Skeletal muscle cell (primary cell): ENCODE data around the gene ZDHHC7.
"Not testable (repeated sequence)": the region's sequence is repeated elsewhere in the genome, so short reads cannot be mapped to it uniquely, and the experiment has no call there.

Source experiments
- DNase-seq: peaks from one replicate; pipeline ENCODE4 v3.0.0-alpha.2; 2010; ENCODE audit warnings: low read depth
- H3K4me3 ChIP-seq: 2 replicates; pipeline ENCODE4 v1.5.1; 2011; ENCODE audit warnings: low read depth, mild to moderate bottlenecking, control low read depth, low read length, moderate library complexity

Gene ZDHHC7

GRCh38 chr16:84952335-84953189 lies 58.8 kb downstream of the ZDHHC7 start:
- no peak overlapping the region for H3K4me3 ChIP-seq
- no peak for DNase-seq

GRCh38 chr16:84950906-84951305 lies 60.4 kb downstream of the ZDHHC7 start:
- no peak overlapping the region for H3K4me3 ChIP-seq
- DNase-seq, result no peak

- H3K4me3 ChIP-seq, result no peak overlapping the region
- no peak for DNase-seq
Measured at GRCh38 chr16:84949772-84950436, 61.4 kb downstream of the ZDHHC7 start.

GRCh38 chr16:84948851-84949610 lies 62.3 kb downstream of the ZDHHC7 start:
- no peak overlapping the region for H3K4me3 ChIP-seq
- DNase-seq, result no peak

DNA sequence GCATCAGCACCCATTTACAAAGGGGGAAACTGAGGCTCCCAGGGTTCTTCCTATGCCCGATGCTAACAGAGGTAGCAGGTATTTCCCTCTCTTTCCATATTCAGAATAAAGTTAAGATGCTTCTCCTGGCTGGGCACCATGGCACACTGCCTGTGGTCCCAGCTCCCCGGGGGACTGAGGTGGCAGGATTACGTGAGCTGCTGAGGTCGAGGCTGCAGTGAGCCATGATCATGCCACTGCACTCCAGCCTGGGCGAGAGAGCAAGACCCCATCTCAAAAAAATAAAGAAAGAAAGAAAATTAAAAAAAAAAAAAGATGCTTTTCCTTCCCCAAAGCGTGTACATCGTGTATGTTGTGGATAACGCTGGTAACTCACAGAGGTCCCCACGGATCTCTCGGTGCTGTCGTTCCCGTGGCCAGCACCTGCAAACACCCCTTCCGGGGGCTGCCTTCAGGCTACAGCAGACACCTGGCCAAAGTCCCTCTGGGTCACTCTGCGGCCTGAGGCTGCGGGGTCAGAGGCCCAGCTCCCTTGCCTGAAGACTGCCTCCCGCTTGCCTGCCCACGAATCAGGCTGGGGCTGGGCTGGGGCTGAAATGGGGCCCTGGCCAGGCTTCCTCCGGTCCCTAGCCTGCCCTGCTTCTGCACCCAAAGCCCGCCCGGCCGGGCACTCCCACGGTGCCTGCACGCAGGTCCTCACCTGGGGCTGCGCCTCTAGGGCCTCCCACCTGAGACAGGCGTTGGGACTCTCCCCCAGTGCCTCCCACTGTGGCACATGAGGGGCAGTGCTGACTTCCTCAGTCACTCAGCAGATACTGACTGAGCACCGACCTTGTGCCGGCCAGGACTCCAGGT lies 63.1 kb downstream of the ZDHHC7 start:
- H3K4me3 ChIP-seq, result no peak overlapping the region
- DNase-seq, result no peak

DNA sequence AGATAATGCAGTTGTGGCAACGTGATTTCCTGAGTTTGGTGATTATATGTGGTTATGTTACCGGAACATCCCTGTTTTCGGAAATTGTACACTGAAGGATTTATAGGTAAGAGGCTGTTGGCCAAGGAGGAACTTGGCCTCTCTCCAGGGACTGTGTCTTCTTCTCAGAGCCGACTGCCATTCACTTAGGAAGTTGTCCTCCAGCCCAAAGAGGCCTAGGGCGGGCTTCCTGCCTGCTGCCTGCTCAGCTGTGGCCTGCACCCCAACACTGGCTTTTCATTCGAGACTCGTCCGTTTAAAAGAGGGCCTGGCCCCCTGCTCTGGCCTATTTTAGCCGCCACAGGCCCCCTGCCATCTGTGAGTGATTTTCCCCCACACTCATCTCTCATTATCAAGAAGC lies 64.3 kb downstream of the ZDHHC7 start:
- H3K4me3 ChIP-seq, result no peak overlapping the region
- DNase-seq, result no peak

GRCh38 chr16:84943620-84944019 lies 67.7 kb downstream of the ZDHHC7 start:
- no peak for DNase-seq
- H3K4me3 ChIP-seq, result no peak overlapping the region

DNA sequence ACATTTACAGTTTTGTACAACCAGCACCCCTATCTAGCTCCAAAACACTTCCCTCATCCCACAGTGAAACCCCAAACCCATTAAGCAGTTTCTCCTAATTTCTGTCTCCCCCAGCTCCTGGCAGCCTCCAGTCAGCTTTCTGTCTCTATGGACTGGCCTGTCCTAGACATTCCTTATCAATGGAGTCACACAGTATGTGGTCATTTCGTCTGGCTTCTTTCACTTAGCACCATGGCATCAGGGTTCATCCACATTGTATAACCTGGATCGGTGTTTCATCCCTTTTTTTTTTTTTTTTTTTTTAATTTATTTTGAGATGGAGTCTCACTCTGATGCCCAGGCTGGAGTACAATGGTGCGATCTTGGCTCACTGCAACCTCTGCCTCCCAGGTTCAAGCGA lies 68.5 kb downstream of the ZDHHC7 start:
- H3K4me3 ChIP-seq, result no peak overlapping the region
- DNase-seq, result no peak

DNA sequence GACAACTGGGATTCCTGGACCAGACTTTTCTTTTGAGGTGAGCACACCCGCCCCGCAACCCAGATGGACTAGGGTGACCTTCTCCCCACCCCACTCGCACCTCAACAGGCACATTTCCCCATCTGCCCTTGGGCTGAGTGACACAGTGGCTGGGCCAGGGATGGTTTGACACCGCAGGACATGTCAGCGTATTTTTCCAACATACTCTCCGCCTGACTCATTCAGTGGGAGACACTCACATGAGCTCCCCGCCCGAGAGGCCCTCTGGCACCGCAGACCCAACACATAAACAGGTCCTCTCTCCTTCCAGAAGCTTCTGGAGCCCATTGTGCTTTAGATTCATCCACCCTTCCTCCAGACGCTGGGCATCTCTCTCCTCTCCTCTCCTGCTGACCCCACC lies 69.4 kb downstream of the ZDHHC7 start:
- DNase-seq, result no peak
- no peak overlapping the region for H3K4me3 ChIP-seq

- H3K4me3 ChIP-seq, result no peak overlapping the region
- no peak for DNase-seq
Measured at GRCh38 chr16:84940670-84941551, 70.4 kb downstream of the ZDHHC7 start.

- not testable (repeated sequence) for H3K4me3 ChIP-seq, DNase-seq
Measured at GRCh38 chr16:84938616-84939015, 72.7 kb downstream of the ZDHHC7 start.

DNA sequence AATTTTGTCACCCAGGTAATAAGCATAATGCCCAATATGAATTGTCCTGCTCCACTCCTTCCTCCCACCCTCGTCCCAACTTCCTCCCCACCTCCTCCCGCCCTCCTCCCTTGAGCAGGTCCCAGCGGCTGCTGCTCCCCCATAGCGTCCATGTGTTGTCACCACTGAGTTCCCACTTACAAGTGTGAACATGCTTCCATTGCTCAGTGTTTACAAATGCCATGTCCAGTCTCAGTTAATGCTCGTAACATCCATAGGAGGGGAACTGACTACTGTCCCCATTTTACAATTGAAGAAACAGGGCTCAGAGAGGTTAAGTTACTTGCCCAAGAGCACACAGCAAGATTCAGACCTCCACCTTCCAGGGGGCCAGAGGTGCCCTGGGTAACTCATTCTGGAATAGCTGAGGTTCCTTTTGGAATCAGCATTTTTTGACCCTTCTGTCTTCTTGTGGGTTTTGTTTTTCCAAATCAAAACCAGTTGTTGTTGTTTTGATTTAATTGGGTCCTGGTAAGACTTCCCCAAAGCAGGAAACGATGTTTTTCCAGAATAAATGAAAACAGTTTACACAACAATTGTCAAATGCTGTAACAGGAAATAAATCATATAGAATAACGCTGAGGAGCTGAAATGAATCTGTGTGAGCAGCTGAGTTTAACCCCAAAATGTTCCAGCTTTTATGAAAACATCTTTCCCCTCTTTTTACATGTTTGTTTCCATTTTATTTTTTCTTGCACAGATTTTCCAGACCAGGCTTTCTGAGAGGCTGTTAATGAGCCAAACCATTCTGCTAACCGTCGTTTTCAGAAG lies 73.9 kb downstream of the ZDHHC7 start:
- no peak overlapping the region for H3K4me3 ChIP-seq
- DNase-seq, result no peak

DNA sequence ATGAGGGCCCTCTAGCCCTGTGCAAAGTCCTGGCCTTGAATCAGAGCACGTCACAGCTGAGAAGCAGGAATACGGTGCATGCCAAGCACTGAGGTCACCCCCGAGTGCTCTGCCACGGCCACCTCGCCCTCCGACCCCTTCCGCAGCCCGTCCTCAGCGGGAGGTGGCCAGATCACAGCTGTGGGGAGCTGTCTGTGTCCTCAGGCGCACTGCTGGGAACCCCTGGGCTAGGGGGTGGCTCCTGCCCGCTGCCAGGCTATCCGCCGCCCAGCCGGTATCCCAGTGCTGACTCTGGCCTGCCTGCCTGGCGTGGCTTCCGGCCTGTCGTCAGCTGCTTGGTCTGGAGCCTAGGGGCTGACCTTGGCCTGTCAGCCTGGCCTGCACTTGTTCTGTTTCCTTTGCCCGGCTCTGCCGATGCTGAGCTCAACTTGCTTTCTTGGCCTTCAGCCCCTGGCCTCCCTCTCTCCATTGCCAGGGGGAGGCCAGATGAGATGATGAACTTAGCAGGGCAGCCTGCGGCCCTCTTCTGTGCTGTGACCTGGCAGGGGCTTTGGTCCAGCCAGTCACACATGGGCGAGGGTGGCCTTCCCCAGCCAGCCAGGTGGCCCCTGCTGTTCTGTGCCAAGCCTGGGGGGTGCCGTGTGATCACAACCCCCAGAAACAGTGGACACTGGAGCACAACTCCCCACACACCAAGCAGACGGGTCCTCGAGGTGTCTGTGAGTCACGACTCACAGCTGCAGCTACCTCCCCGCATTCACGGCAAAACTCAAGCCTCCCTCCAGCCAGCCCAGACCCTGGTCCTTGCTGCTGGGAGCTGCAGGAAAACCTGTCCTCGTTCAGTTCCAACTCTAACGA lies 77.3 kb downstream of the ZDHHC7 start:
- DNase-seq, result no peak
- H3K4me3 ChIP-seq, result no peak overlapping the region

DNA sequence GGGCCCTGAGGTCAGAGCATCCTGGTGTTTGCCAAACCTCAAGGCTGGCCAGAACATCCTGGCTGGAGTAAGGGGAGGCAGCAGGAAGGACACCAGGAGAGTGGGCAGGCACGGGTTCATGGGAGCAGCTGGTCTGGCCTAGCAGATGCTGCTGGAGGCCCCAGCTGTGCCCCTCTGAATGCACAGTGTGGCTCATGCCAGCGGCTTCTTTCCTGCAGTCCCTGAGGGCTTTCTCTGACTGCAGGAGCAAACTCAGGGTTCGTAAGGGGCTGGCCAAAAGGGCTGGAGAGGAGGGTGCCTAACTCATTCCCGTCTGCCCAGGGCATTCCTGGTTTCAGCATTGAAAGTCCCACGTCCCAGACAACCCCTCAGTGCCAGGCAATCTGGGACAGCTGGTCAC lies 78.7 kb downstream of the ZDHHC7 start:
- DNase-seq, result no peak
- H3K4me3 ChIP-seq, result no peak overlapping the region

- no peak for DNase-seq
- no peak overlapping the region for H3K4me3 ChIP-seq
Measured at GRCh38 chr16:84931506-84931905, 79.8 kb downstream of the ZDHHC7 start.

DNA sequence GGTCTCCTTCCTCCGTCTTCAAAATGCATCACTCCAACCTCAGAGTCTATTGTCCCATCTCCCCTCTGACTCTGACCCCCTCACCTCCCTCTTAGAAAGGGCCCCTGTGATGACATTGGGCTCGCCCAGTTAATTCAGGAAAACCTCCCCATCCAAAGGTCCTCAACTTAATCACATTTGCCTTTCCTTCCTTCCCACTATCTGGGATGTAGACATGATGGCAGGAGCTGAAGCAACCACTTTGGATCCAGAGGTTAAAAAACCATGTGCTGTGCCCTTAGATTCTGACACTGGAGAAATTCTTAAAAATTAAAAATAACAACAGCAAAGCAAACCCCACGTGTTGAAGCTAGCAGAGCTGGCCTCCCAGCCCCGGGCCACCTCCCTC lies 80.2 kb downstream of the ZDHHC7 start:
- no peak overlapping the region for H3K4me3 ChIP-seq
- no peak for DNase-seq
